MM.1S (cell line): ENCODE results near the gene KIAA1671.

Experiments used
- CTCF ChIP-seq: fragments of 300-600 bp; sonication (generic); IDR thresholded peaks from 2 replicates; pipeline ENCODE4 v1.5.1; 2016; ENCODE audit warnings: antibody characterized with exemption, low read length, mixed read lengths
- EZH2 ChIP-seq: fragments of 300-600 bp; sonication (generic); optimal IDR thresholded peaks from 2 replicates; pipeline ENCODE3; 2017; ENCODE audit warnings: low read depth, mild to moderate bottlenecking, antibody characterized with exemption, low read length, mixed read lengths
- EZH2phosphoT487 ChIP-seq: fragments of 300-600 bp; sonication (generic); IDR thresholded peaks from 2 replicates; pipeline ENCODE4 v1.6.1; 2018; ENCODE audit warnings: antibody characterized with exemption, low read length

- TF ChIP-seq CTCF (no peak), EZH2 (no peak), EZH2phosphoT487 (no peak)
These were observed 43.2 kb downstream of the KIAA1671 start for GRCh38 chr22:24995649-24996180.
